HepG2 (cell line): ENCODE results near the gene TGFA. TPM values are rescaled to one million over a fixed set of nuclear protein-coding genes. Genes with fewer than 3 reads are reported as not detected.
A peak's percentile ranks its signal among the peaks of the same experiment; 100 is the strongest.

ENCODE experiments used
- ARNT2 ChIP-seq: sonication (generic); formaldehyde crosslinking; IDR thresholded peaks from 2 replicates; pipeline ENCODE4 v1.8.0; 2022; ENCODE audit warnings: mild to moderate bottlenecking, low read depth, missing genetic modification reagents, moderate library complexity
- BCL3 ChIP-seq: sonication (generic); formaldehyde crosslinking; IDR thresholded peaks from 2 replicates; pipeline ENCODE4 v1.5.1; 2020; ENCODE audit warnings: mild to moderate bottlenecking, missing genetic modification reagents, moderate library complexity
- GRHL1 ChIP-seq: sonication (generic); formaldehyde crosslinking; conservative IDR thresholded peaks from 2 replicates; pipeline ENCODE4 v1.8.0; 2022; ENCODE audit warnings: missing genetic modification reagents
- HMGXB4 ChIP-seq, 2 experiments: sonication (generic) in 1 of 2; formaldehyde crosslinking in 1 of 2; IDR thresholded peaks; 2 replicates each; pipeline versions ENCODE4 v1.4.0 to v1.6.1; 2018 to 2020; ENCODE audit warnings: missing genetic modification reagents in 2 of 2, borderline replicate concordance in 1 of 2, low read depth in 1 of 2, mild to moderate bottlenecking in 1 of 2, missing biosample characterization in 1 of 2
- KMT2B ChIP-seq: IDR thresholded peaks from 2 replicates; pipeline ENCODE4 v1.6.1; 2016; ENCODE audit warnings: missing genetic modification reagents, missing compliant biosample characterization
- MEIS1 ChIP-seq: sonication (generic); formaldehyde crosslinking; IDR thresholded peaks from 2 replicates; pipeline ENCODE4 v1.9.0; 2021; ENCODE audit warnings: mild to moderate bottlenecking, missing genetic modification reagents, moderate library complexity, borderline replicate concordance
- MLX ChIP-seq: IDR thresholded peaks from 2 replicates; pipeline ENCODE4 v1.6.1; 2016
- NFE2L1 ChIP-seq: sonication (generic); formaldehyde crosslinking; IDR thresholded peaks from 2 replicates; pipeline ENCODE4 v1.4.0; 2020; ENCODE audit warnings: missing genetic modification reagents, mild to moderate bottlenecking, borderline replicate concordance
- SP140L ChIP-seq: sonication (generic); formaldehyde crosslinking; IDR thresholded peaks from 2 replicates; pipeline ENCODE4 v1.4.0; 2020; ENCODE audit warnings: missing genetic modification reagents, borderline replicate concordance
- TFE3 ChIP-seq: IDR thresholded peaks from 2 replicates; pipeline ENCODE4 v1.6.1; 2016
- TGIF2 ChIP-seq: IDR thresholded peaks from 2 replicates; pipeline ENCODE4 v1.6.1; 2016; ENCODE audit warnings: control low read depth, missing compliant biosample characterization
- ZBTB39 ChIP-seq: sonication (generic); formaldehyde crosslinking; IDR thresholded peaks from 2 replicates; pipeline ENCODE4 v1.5.0; 2020; ENCODE audit warnings: missing genetic modification reagents
- ZNF180 ChIP-seq: sonication (generic); formaldehyde crosslinking; IDR thresholded peaks from 2 replicates; pipeline ENCODE4 v1.4.0; 2020; ENCODE audit warnings: low read depth, missing genetic modification reagents, borderline replicate concordance
- ZNF275 ChIP-seq: sonication (generic); formaldehyde crosslinking; IDR thresholded peaks from 2 replicates; pipeline ENCODE4 v1.8.0; 2022; ENCODE audit warnings: missing genetic modification reagents, mild to moderate bottlenecking, inconsistent platforms, borderline replicate concordance
- ZNF44 ChIP-seq: sonication (generic); formaldehyde crosslinking; IDR thresholded peaks from 2 replicates; pipeline ENCODE4 v1.5.1; 2020; ENCODE audit warnings: mild to moderate bottlenecking, missing genetic modification reagents
- ZNF616 ChIP-seq: sonication (generic); formaldehyde crosslinking; IDR thresholded peaks from 2 replicates; pipeline ENCODE4 v1.5.0; 2020; ENCODE audit warnings: low read depth, mild to moderate bottlenecking, missing genetic modification reagents
- ZNF850 ChIP-seq: sonication (generic); formaldehyde crosslinking; conservative IDR thresholded peaks from 2 replicates; pipeline ENCODE4 v1.9.0; 2021; ENCODE audit warnings: mild to moderate bottlenecking, missing genetic modification reagents
- polyA plus RNA-seq, 8 experiments: library from polyadenylated mRNA; depleted of rRNA in 3 of 8; stranded (reverse) in 7 of 8; unstranded in 1 of 8; fragments of >200 nt; fragmentation: Illumina TruSeq in 4 of 8; extraction: Trizol in 4 of 8; gene quantifications; 2 replicates each; pipeline versions ENCODE4 v1.2.1 to v1.2.3, GENCODE V29; 2011 to 2016; ENCODE audit warnings: low read depth in 4 of 8, missing spikeins in 1 of 8, mixed read lengths in 1 of 8; ENCODE audit not compliant: insufficient read depth in 1 of 8
- total RNA-seq, 5 experiments: library from RNA; depleted of rRNA; stranded (reverse); fragments of >200 nt; fragmentation: Illumina TruSeq; extraction: Trizol; gene quantifications; 2 replicates each; pipeline ENCODE4 v1.2.3, GENCODE V29; 2016; ENCODE audit warnings: low read depth in 1 of 5

The TGFA gene
- total and polyA plus RNA-seq, 2 of the 13 experiments (the other 11 are each of a cell fraction or from before 2014, with no cell fraction given) = 7.8 to 15.3 TPM

- no peak for TF ChIP-seq SP140L (CRISPR knock-in tag)
- peak; percentile 89 for TF ChIP-seq BCL3 (CRISPR knock-in tag)
- peak; percentile 60; the same call in 1 of the 2 replicates for TF ChIP-seq TFE3
- peak in 1 of 2 experiments; percentile 41; a peak in 1 of 4 replicates for TF ChIP-seq HMGXB4 (CRISPR knock-in tag; IDR thresholded peaks at IDR 0.05; ENCODE audit: borderline replicate concordance in 1 of 2, low read depth in 1 of 2)
- TF ChIP-seq ZBTB39 (CRISPR knock-in tag) = no peak
- TF ChIP-seq NFE2L1 (CRISPR knock-in tag) = no peak
- no peak for TF ChIP-seq GRHL1 (CRISPR knock-in tag)
- no peak for TF ChIP-seq MEIS1 (CRISPR knock-in tag)
- peak; percentile 54; the same call in 1 of the 2 replicates for TF ChIP-seq KMT2B (CRISPR knock-in tag)
- no peak for TF ChIP-seq ARNT2 (CRISPR knock-in tag)
- TF ChIP-seq ZNF616 (CRISPR knock-in tag) = no peak
- TF ChIP-seq MLX = 0 out of 2 replicates have a peak, but pooled peaks have one; percentile 29
- TF ChIP-seq ZNF850 (CRISPR knock-in tag) = no peak
- TF ChIP-seq ZNF44 (CRISPR knock-in tag) = 0 out of 2 replicates have a peak, but pooled peaks have one; percentile 57
- TF ChIP-seq ZNF180 (CRISPR knock-in tag) = no peak
- TF ChIP-seq TGIF2 (CRISPR knock-in tag) = peak; percentile 80; the same call in 1 of the 2 replicates
- no peak for TF ChIP-seq ZNF275
These were observed 3.7 kb upstream of the TGFA start (continued) for GRCh38 chr2:70557171-70557838.
